Measurements from ENCODE around the gene SLC7A5. TPM values are rescaled to one million over a fixed set of nuclear protein-coding genes. Genes with fewer than 3 reads are reported as not detected.
A peak's percentile ranks its signal among the peaks of the same experiment; 100 is the strongest.

The SLC7A5 gene
- total and polyA plus RNA-seq, 2 of the 13 experiments (the other 11 are each of a cell fraction or from before 2014, with no cell fraction given): 79.6 to 155 TPM

GRCh38 chr16:87847785-87848675 is 21.3 kb downstream of the SLC7A5 start (continued):
- TF ChIP-seq HDAC6 (IDR thresholded peaks at IDR 0.05; ENCODE audit: low read depth, low read length) (no peak), ATF2 (CRISPR knock-in tag; IDR thresholded peaks at IDR 0.05) (peak; percentile 63; the same call in 1 of the 2 replicates), DMAP1 (CRISPR knock-in tag; IDR thresholded peaks at IDR 0.05) (peak; percentile 74), ZNF335 (CRISPR knock-in tag; IDR thresholded peaks at IDR 0.05) (peak; percentile 86; the same call in 1 of the 2 replicates), ZNF292 (CRISPR knock-in tag; IDR thresholded peaks at IDR 0.05; ENCODE audit: borderline replicate concordance, low read depth) (peak; percentile 98), ZNF446 (CRISPR knock-in tag; IDR thresholded peaks at IDR 0.05) (no peak), NAIF1 (CRISPR knock-in tag; IDR thresholded peaks at IDR 0.05; ENCODE audit: borderline replicate concordance) (peak; percentile 65; the same call in 1 of the 2 replicates), RBM22 (optimal IDR thresholded peaks at IDR 0.05; ENCODE audit: low read length) (peak; percentile 71), TP53 (CRISPR knock-in tag; conservative IDR thresholded peaks at IDR 0.05) (peak; percentile 81; the same call in 1 of the 2 replicates), ZNF280D (CRISPR knock-in tag; IDR thresholded peaks at IDR 0.05) (peak; percentile 50; the same call in 1 of the 2 replicates), ZSCAN5A (CRISPR knock-in tag; IDR thresholded peaks at IDR 0.05; ENCODE audit: borderline replicate concordance) (no peak), ZMYM4 (CRISPR knock-in tag; IDR thresholded peaks at IDR 0.05) (peak; percentile 20; the same call in 1 of the 2 replicates), ZNF547 (CRISPR knock-in tag; IDR thresholded peaks at IDR 0.05) (peak; percentile 89), POGZ (CRISPR knock-in tag; IDR thresholded peaks at IDR 0.05) (0 out of 2 replicates have a peak, but pooled peaks have one; percentile 27), ZHX1 (CRISPR knock-in tag; IDR thresholded peaks at IDR 0.05; ENCODE audit: low read depth) (no peak; the same call in 1 of the 2 replicates), THAP11 (CRISPR knock-in tag; IDR thresholded peaks at IDR 0.05) (no peak; the same call in 1 of the 2 replicates), YY1 (IDR thresholded peaks at IDR 0.05; ENCODE audit: insufficient read depth, insufficient replicate concordance, low read depth, low read length) (peak; percentile 43), SMAD9 (CRISPR knock-in tag; IDR thresholded peaks at IDR 0.05) (peak; percentile 62), JUND (CRISPR knock-in tag; IDR thresholded peaks at IDR 0.05) (no peak; the same call in none of the 2 replicates), ZNF350 (CRISPR knock-in tag; IDR thresholded peaks at IDR 0.05; ENCODE audit: borderline replicate concordance, low read depth) (peak; percentile 78)
